GM19025 (cell line): ENCODE data around the gene CHSY3.

ENCODE experiments used
- ATAC-seq: cut with Tn5 transposase; IDR thresholded peaks from one replicate; pipeline ENCODE4 v1.9.1; 2021; ENCODE audit warnings: mild to moderate bottlenecking, low read depth, moderate library complexity; ENCODE audit not compliant: unreplicated experiment

The CHSY3 gene

GRCh38 chr5:130021000-130021399, 116.7 kb downstream of the CHSY3 start:
- ATAC-seq = no peak

- no peak for ATAC-seq
Measured at GRCh38 chr5:130021876-130022275, 117.6 kb downstream of the CHSY3 start.

- no peak for ATAC-seq
Measured at GRCh38 chr5:130023604-130024003, 119.3 kb downstream of the CHSY3 start.

DNA sequence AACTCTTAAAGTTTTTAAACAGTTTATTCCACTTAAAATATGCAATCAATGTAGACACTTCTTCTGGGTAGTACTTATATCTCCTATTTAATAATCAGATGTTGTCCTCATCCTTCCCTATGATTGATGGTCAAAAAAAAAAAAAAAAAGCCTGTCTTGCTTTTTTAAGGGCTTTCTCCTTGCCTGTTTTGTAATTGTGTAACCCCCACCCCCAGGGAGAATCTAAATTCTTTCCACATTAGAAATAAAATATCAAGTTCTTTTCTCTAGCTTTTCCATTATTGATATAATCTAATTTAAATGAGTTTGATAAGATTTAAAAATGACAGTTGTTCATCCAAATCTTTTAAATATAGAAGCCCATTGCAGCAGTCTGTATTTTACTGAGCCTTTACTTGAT, 119.7 kb downstream of the CHSY3 start:
- ATAC-seq = no peak

GRCh38 chr5:130025511-130025910, 121.2 kb downstream of the CHSY3 start:
- no peak for ATAC-seq

GRCh38 chr5:130032807-130033206, 128.5 kb downstream of the CHSY3 start:
- no peak for ATAC-seq

- ATAC-seq = no peak
Measured at GRCh38 chr5:130034566-130035210, 130.4 kb downstream of the CHSY3 start.

GRCh38 chr5:130035388-130035787, 131.1 kb downstream of the CHSY3 start:
- ATAC-seq = no peak

DNA sequence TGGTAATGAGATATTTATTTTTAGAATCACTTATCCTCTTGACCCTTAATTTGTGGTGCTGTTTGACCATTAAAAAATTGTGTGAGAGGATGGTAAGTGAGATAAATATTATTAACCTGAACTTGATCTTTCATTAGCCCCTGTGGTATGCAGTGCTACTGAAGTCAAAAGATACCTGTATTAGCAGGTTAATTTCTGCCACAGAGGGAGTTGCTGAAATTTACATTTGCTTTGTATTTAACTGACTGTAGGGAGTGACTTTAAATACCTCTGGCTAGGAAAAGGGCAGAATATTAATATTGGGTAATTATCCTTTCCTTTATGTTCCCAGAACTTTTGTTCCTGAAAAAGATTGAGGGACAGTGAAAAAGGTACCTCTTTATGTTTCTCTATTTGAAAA, 133.6 kb downstream of the CHSY3 start:
- ATAC-seq = no peak

- no peak for ATAC-seq
Measured at GRCh38 chr5:130043834-130044233, 139.6 kb downstream of the CHSY3 start.

GRCh38 chr5:130045334-130045733, 141.1 kb downstream of the CHSY3 start:
- no peak for ATAC-seq

GRCh38 chr5:130050585-130050984, 146.3 kb downstream of the CHSY3 start:
- ATAC-seq = no peak

DNA sequence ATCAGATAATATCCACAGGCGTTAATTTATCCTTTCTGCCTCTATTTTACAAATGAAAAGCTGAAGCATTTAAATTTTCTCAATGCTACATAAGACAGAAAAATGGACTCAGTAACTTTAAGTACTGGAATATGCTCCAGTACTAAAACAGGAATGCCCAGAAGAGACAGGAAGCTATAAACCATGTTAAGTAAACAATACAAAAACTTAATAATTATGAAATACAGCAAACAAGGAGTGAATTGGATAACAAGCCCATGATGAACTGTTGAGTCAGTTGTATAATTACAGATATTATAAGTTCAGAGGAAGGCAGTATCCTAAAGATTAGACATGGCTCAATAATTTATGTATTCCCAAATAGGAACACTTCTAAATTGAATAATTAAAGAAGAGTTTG, 148.5 kb downstream of the CHSY3 start:
- no peak for ATAC-seq

- ATAC-seq = no peak
Measured at GRCh38 chr5:130055572-130055971, 151.3 kb downstream of the CHSY3 start.

DNA sequence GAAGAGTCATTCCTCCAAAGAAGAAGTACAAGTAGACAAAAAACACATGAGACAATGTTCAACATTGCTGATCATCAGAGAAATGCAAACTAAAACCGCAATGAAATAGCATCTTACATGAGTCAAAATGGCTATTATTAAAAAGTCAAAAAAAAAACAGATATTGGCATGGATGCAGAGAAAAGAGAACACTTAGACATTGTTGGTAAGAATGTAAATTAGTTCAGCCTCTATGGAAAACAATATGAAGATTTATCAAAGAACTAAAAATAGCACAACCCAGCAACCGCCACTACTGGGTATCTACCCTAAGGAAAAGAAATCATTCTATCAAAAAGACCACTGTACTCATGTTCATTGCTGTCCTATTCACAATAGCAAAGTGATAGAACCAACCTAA, 157.5 kb downstream of the CHSY3 start:
- ATAC-seq = no peak

DNA sequence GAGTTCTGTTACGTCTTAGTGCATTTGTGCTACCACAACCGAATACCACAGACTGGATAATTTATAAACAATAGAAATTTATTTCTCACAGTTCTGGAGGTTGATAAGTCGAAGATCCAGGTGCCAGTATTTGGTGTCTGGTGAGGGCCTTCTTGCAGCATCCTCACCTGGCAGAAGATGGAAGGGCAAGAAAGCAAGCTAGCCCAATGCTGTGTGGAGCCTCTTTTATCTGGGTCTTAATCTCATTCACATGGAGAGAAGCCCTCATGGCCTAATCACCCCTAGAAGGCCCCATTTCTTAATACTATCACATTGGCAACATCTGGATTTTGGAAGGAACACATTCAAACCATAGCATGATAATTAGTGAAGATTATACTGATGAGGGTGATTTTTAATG, 159.3 kb downstream of the CHSY3 start:
- no peak for ATAC-seq

- ATAC-seq = no peak
Measured at GRCh38 chr5:130064484-130064883, 160.2 kb downstream of the CHSY3 start.

DNA sequence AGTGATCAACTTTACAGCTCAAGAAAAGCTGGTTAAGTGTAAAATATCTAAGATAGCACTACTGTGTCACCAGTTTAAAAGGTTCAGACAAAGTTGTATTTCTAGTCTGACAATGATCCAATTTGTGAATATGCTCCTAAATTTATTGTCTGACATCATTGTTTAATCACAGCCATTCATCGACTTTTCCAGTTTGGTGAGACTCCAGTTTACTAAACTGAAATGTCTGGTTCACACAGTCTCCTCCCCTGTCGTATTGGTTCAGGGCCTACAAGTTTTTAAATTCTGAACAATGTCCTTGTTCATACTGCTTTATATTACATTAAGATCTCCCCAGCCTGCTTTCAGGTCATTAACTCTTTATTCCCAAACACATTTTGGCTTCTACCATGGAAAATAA, 161.4 kb downstream of the CHSY3 start:
- ATAC-seq = no peak

DNA sequence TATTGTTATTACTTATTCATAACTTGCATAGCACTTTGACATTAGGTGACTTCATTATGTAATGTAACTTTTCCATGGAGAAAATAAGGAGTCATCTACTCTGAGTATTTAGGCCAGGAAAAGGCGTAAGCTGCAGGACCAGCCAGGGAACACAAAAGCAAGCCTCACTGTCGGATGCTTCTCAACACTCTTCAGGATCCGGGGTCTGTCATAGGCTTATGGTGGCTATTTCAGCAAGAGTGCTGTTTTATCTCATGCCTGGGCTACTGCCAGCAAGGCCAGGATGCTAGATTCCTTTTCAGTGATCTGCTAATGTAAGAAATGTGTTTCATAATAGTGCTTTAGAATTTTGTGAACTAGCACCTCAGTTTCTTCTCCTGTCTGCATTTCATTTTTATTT, 162.4 kb downstream of the CHSY3 start:
- no peak for ATAC-seq

- ATAC-seq = no peak
Measured at GRCh38 chr5:130067364-130067763, 163.1 kb downstream of the CHSY3 start.

DNA sequence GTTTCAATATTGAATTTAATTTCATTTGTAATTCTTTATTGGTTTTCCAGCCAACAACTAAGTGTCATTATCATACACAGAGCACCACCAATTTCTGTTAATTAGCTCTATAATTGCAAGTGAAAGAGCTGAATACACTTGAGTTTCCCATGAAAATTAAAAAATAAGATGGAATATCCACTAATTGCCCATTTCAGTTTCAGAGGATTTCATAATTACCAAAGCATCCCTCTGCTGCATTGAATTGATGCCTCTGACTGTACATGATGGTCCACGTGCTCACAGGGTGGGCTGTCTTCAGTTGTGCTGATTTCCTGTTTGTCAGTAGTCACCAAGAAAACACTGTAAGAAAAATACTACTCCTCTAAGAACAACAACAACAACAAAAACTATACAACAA, 163.8 kb downstream of the CHSY3 start:
- ATAC-seq = no peak

GRCh38 chr5:130068988-130069387, 164.7 kb downstream of the CHSY3 start:
- ATAC-seq = no peak

- ATAC-seq = no peak
Measured at GRCh38 chr5:130074820-130075219, 170.6 kb downstream of the CHSY3 start.
